Measurements from ENCODE around the gene NLRC5. TPM values are rescaled to one million over a fixed set of nuclear protein-coding genes. Genes with fewer than 3 reads are reported as not detected.

The NLRC5 gene
- total RNA-seq, 4 donors from 2014 or later, result 18.0 to 139 (median 30.6) TPM

DNA sequence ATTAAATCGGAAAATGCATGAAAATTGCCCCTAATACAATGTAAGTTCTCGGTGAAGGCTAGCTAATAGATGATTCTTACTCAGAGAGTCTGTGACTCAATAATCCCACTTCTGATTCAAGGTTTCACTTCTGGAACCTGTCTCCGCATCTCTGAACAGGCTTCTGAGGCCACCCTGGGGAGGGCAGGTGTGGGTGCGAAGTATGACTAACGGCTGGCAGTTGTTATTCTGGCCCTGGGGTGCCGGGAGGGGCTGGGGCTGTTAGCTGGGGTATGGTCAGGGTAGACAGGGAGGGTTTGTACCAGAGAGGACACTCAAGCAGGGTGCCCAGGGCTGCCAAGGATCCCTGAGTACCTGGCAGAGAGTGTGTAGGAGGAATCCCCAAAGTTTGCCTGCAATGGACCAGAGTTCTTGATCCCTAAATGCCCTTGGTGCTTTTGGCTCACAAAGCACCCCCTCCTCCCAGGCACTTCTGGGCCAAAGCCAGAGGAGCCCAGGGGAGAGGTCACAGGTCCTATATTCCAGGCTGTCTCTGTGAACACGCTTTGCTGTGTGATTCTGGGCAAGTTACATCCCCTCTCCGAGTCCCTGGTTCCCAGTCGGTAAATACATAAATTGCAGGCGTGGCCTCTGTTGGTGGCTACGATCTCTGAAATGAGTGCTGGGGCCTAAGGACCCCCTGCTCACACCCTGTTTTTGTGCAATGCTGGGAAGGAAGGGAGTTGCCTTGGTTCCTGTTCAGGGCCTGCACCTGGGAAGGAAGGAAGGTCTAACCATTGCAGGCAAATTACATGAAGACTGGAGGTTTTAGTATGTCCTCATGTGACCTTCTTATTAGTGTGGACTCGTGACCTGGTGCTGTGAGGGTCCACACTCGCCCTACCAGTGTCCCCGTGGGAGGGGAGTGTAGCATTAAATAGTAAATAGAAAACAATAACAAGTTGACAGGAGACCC is 53.1 kb downstream of the NLRC5 start:
- TF ChIP-seq, protein P1, sequence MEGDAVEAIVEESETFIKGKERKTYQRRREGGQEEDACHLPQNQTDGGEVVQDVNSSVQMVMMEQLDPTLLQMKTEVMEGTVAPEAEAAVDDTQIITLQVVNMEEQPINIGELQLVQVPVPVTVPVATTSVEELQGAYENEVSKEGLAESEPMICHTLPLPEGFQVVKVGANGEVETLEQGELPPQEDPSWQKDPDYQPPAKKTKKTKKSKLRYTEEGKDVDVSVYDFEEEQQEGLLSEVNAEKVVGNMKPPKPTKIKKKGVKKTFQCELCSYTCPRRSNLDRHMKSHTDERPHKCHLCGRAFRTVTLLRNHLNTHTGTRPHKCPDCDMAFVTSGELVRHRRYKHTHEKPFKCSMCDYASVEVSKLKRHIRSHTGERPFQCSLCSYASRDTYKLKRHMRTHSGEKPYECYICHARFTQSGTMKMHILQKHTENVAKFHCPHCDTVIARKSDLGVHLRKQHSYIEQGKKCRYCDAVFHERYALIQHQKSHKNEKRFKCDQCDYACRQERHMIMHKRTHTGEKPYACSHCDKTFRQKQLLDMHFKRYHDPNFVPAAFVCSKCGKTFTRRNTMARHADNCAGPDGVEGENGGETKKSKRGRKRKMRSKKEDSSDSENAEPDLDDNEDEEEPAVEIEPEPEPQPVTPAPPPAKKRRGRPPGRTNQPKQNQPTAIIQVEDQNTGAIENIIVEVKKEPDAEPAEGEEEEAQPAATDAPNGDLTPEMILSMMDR (IDR thresholded peaks at IDR 0.05; ENCODE audit: low read depth), result no peak

DNA sequence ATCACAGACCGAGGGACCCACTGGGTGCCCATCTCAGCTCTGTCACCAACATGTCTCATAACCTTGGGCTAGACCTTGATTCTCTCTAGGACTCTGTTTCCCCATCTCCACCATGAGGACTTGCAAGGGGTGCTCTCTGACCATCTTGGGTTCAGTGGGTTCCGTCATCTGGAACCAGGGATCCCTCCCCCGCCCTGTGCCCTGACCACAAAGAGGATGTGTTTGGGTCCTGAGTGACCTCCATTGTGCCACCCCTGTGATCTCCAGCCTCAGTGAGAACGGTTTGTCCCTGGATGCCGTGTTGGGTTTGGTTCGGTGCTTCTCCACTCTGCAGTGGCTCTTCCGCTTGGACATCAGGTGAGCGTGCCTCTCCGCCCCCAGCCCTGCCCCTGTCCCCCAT is 53.9 kb downstream of the NLRC5 start:
- TF ChIP-seq, protein P1 (IDR thresholded peaks at IDR 0.05; ENCODE audit: low read depth), result no peak

DNA sequence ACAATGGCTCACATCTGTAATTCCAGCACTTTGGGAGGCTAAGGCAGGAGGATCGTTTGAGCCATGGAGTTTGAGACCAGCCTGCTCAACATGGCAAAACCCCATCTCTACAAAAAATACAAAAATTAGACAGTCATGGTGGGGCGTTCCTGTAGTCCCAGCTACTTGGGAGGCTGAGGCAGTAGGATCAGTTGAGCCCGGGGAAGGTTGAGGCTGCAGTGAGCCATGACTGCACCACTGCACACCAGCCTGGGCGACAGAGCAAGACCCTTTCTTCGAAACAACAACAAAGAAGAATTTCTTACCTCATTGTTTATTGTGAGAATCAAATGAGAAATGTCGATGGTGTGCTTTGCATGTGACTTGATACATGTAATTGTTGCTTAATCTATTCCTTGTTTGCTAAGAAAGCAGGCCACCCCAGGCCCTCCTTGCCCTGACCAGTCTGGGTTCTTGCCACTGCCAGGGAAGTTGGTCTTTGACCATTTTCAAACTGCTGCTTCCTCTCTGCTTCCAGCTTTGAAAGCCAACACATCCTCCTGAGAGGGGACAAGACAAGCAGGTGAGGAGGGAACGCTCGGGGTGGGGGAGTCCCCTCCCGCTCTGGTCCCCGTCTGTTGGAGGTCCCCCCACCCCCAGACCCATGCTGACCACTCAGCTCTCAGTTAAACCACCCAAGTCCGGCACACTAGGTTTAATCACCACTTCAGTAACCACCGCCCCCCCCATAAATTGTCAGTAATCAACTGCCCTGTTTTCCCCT is 55.8 kb downstream of the NLRC5 start:
- TF ChIP-seq, protein P1 (IDR thresholded peaks at IDR 0.05; ENCODE audit: low read depth), result no peak

DNA sequence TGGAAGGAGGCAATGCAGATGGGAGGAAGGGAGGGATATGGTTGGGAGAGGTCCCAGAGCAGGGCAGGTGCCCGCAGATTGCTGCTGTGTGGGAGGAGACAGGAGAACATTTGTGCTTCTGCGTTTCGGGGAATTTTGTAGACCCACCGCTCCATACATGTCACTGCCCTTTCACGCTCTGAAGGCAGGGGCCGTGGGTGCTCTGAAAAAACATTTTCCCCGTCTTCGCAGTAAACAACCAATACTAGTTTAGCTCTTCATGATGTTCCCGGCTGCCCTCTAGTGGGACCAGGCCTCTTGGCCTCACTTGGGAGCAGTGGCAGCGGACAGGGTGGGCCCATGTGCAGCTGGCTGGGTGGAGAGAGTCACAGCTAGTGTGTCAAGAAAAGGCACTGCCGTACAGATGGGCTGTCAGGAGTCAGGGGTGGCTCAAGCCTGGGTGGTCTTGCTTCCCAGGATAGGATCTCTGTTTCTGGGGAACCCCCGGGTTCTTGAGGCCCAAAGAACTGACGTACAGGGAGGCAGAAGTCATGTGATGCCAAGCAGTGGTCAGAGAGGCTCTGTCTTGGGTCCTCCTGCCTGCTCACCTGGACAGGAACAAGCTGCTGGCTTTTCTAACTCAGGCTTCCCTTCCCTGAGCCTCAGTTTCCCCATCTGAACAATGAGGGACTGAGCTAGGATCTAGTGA is 56.5 kb downstream of the NLRC5 start:
- TF ChIP-seq, protein P1 (IDR thresholded peaks at IDR 0.05; ENCODE audit: low read depth), result no peak

DNA sequence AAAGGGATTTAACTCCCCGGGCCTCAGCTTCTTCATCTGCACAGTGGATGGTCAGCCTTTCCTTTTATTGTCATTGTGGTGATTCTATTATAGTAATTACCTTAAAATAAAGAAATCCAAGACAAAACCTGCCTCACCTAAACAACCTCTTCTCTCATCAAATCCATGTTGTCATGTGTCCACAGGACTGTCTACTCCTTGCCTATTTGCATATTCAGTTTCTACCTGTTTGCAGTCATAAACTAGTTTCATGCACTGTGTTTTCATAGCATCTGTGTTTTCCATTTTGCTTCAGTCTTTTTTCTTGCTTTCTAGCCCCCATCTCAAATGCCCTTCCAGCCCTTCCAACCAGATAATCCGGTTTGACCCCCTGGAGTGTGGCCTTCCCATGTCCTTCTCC is 58.7 kb downstream of the NLRC5 start:
- TF ChIP-seq, protein P1 (IDR thresholded peaks at IDR 0.05; ENCODE audit: low read depth), result no peak

DNA sequence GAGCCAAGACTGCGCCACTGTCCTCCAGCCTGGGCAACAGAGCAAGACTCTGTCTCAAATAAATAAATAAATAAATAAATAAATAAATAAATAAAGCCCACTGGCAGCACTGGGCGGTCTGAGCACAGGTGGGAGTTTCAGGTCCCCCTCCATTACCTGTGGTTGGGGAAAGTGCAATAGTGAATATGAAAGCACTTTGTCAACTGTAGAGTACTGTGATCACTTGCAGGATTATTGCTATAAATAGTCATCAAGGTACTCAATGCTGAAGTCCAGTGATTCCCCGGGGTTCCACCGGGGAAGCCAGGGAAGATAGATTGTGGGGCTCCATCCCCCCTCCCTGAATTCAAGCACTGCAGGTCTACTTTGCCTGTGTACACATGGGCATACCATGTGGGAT is 60.3 kb downstream of the NLRC5 start:
- TF ChIP-seq, protein P1 (IDR thresholded peaks at IDR 0.05; ENCODE audit: low read depth), result no peak

All from subcutaneous adipose tissue (tissue), 4 donors.